Stimulated activated CD4-positive, alpha-beta T cell treated with anti-CD3 and anti-CD28 coated beads, TNF-alpha, amount 100 ng/mL, for 48 hours (primary cell): ENCODE measurements around the gene ENDOD1.
"Not testable (repeated sequence)": the region's sequence is repeated elsewhere in the genome, so short reads cannot be mapped to it uniquely, and the experiment has no call there.

Source experiments
- DNase-seq, 3 donors: peaks; one replicate each; pipeline ENCODE4 v3.0.0-alpha.2; 2020; ENCODE audit warnings: low read depth in 3 of 3

ENDOD1 gene

GRCh38 chr11:95103701-95104100 lies 14.1 kb downstream of the ENDOD1 start:
- DNase-seq, result no peak

GRCh38 chr11:95104121-95104830 lies 14.6 kb downstream of the ENDOD1 start:
- DNase-seq, result no peak

GRCh38 chr11:95104856-95105255 lies 15.2 kb downstream of the ENDOD1 start:
- DNase-seq, result no peak

- DNase-seq, result no peak
Measured at GRCh38 chr11:95108159-95108611, 18.5 kb downstream of the ENDOD1 start.

- no peak for DNase-seq
Measured at GRCh38 chr11:95108671-95109551, 19.3 kb downstream of the ENDOD1 start.

GRCh38 chr11:95111471-95111870 lies 21.8 kb downstream of the ENDOD1 start:
- DNase-seq, result not testable (repeated sequence)

- DNase-seq, result no peak
Measured at GRCh38 chr11:95111923-95112540, 22.4 kb downstream of the ENDOD1 start.

GRCh38 chr11:95115597-95115996 lies 26.0 kb downstream of the ENDOD1 start:
- DNase-seq, result no peak

- DNase-seq, result no peak
Measured at GRCh38 chr11:95119361-95120060, 29.9 kb downstream of the ENDOD1 start.

- DNase-seq, result no peak
Measured at GRCh38 chr11:95121698-95122097, 32.1 kb downstream of the ENDOD1 start.

GRCh38 chr11:95123556-95123955 lies 33.9 kb downstream of the ENDOD1 start:
- DNase-seq, result no peak

GRCh38 chr11:95128602-95129001 lies 39.0 kb downstream of the ENDOD1 start:
- DNase-seq, result no peak

- no peak for DNase-seq
Measured at GRCh38 chr11:95132956-95133355, 43.3 kb downstream of the ENDOD1 start.

- DNase-seq, result no peak
Measured at GRCh38 chr11:95134491-95134890, 44.8 kb downstream of the ENDOD1 start.

- no peak for DNase-seq
Measured at GRCh38 chr11:95135155-95135554, 45.5 kb downstream of the ENDOD1 start.

- no peak for DNase-seq
Measured at GRCh38 chr11:95135880-95136279, 46.2 kb downstream of the ENDOD1 start.

GRCh38 chr11:95136747-95137146 lies 47.1 kb downstream of the ENDOD1 start:
- not testable (repeated sequence) for DNase-seq

GRCh38 chr11:95137299-95137698 lies 47.7 kb downstream of the ENDOD1 start:
- no peak for DNase-seq

- no peak for DNase-seq
Measured at GRCh38 chr11:95138448-95138847, 48.8 kb downstream of the ENDOD1 start.

GRCh38 chr11:95140397-95141033 lies 50.9 kb downstream of the ENDOD1 start:
- DNase-seq, result no peak

- no peak for DNase-seq
Measured at GRCh38 chr11:95142431-95142830, 52.8 kb downstream of the ENDOD1 start.
